Measurements from ENCODE around the gene TTC8.
"Not testable (repeated sequence)": the region's sequence is repeated elsewhere in the genome, so short reads cannot be mapped to it uniquely, and the experiment has no call there.

Gene TTC8

DNA sequence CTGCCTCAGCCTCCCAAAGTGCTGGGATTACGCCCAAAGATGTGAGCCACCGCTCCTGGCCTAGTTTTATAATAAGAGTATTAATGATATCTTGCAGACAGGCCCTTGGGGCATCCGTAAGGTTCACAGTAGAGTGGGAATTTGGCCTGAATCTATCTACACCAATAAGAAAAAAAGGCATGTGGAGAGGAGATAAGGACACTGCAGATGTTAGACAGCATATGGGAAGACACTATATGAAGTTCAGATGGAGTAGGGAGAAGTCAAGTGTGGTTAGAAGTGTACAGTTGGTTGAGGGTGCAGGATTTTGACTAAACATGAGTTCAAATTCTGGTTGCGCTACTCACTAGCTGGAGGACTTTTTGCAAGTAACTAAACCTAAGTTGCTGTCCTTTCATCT lies 8.5 kb upstream of the TTC8 start:
- Histone ChIP-seq H3K9ac (ENCODE audit: low read depth, low read length, poor library complexity) (no peak overlapping the region), H2AFZ (ENCODE audit: low read length) (no peak overlapping the region)

DNA sequence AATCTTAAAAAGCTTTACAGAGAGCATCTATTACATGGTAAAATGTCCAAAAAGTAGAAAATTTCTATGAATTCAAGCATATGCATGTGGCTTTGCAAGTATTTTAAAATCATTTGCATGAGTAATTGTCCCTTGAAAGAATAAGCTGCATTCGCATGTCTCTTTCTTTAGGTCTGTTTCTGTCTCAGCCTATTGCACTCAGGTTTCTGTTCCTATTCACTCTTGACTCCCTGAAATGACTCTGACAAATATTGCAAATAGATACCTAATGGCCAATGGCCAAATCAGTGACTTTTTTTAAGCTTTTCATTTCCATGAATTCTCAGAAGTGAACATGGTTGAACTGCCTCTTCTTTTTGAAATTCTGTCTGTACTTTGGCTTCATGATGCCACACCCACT lies 6.4 kb upstream of the TTC8 start:
- H3K4me2 ChIP-seq (ENCODE audit: insufficient read depth, low read length, poor library complexity, severe bottlenecking): no peak overlapping the region
- no peak overlapping the region for H4K8ac ChIP-seq (ENCODE audit: low read depth, low read length)
- no peaks in the 10 kb centered on the region for H3K9me3 ChIP-seq (replicated peaks in 1 of 2; ENCODE audit: control insufficient read depth in 2 of 2, insufficient read depth in 1 of 2, low read depth in 1 of 2, low read length in 2 of 2)
- no peak overlapping the region for H2AFZ ChIP-seq (ENCODE audit: low read length)
- H3K79me1 ChIP-seq (ENCODE audit: low read depth, low read length): no peaks in the 10 kb centered on the region
- no peaks in the 10 kb centered on the region for H3K36me3 ChIP-seq (replicated peaks in 1 of 2; ENCODE audit: control insufficient read depth in 2 of 2, insufficient read depth in 2 of 2, low read length in 2 of 2)
- H2BK12ac ChIP-seq (ENCODE audit: low read length): no peak overlapping the region
- H3K27ac ChIP-seq (replicated peaks; ENCODE audit: low read length): no peak overlapping the region
- H3K4ac ChIP-seq (ENCODE audit: low read length): no peak overlapping the region
- H3K4me3 ChIP-seq (ENCODE audit: low read length in 2 of 2): no peak overlapping the region
- H2BK120ac ChIP-seq (ENCODE audit: low read depth, low read length): no peak overlapping the region
- H2AK5ac ChIP-seq (ENCODE audit: low read depth, low read length): no peak overlapping the region
- H4K91ac ChIP-seq (ENCODE audit: low read depth, low read length, poor library complexity): no peak overlapping the region
- no peak for DNase-seq (ENCODE audit: low spot score)
- H2BK5ac ChIP-seq (ENCODE audit: low read length): no peak overlapping the region
- H3K14ac ChIP-seq (ENCODE audit: low read length): no peak overlapping the region
- H3K27me3 ChIP-seq (ENCODE audit: control insufficient read depth in 3 of 3, insufficient read depth in 3 of 3, low read depth in 1 of 3, low read length in 3 of 3): peaks cover 0 to 9% (median 0%) of the 10 kb centered on the region in 3 experiments
- H3K9ac ChIP-seq (ENCODE audit: low read depth, low read length, poor library complexity): no peak overlapping the region
- H3K23ac ChIP-seq (ENCODE audit: low read depth, low read length, poor library complexity): no peak overlapping the region
- no peaks in the 10 kb centered on the region for H3K4me1 ChIP-seq (ENCODE audit: control insufficient read depth in 2 of 2, insufficient read depth in 1 of 2, low read depth in 1 of 2, low read length in 2 of 2)
- no CpG with 5 or more reads among the region's 1 CpG for WGBS, 2 donors (ENCODE audit: extremely low coverage in 2 of 2, insufficient read length in 2 of 2, insufficient replicate concordance in 1 of 2)
- H2BK15ac ChIP-seq (ENCODE audit: low read length): no peak overlapping the region
- no peak overlapping the region for H3K18ac ChIP-seq (ENCODE audit: low read length)

More for the DNA sequence above, 8.5 kb upstream of the TTC8 start:
- H3K14ac ChIP-seq (ENCODE audit: low read length): no peak overlapping the region
- H3K27me3 ChIP-seq (ENCODE audit: control insufficient read depth in 3 of 3, insufficient read depth in 3 of 3, low read depth in 1 of 3, low read length in 3 of 3): peaks cover 0 to 9% (median 0%) of the 10 kb centered on the region in 3 experiments
- WGBS, 2 donors (ENCODE audit: extremely low coverage in 2 of 2, insufficient read length in 2 of 2, insufficient replicate concordance in 1 of 2): no CpG with 5 or more reads among the region's 4 CpGs
- H3K4me1 ChIP-seq (ENCODE audit: control insufficient read depth in 2 of 2, insufficient read depth in 1 of 2, low read depth in 1 of 2, low read length in 2 of 2): no peaks in the 10 kb centered on the region
- H3K4me2 ChIP-seq (ENCODE audit: insufficient read depth, low read length, poor library complexity, severe bottlenecking): no peak overlapping the region
- H4K91ac ChIP-seq (ENCODE audit: low read depth, low read length, poor library complexity): no peak overlapping the region
- H3K36me3 ChIP-seq (replicated peaks in 1 of 2; ENCODE audit: control insufficient read depth in 2 of 2, insufficient read depth in 2 of 2, low read length in 2 of 2): no peaks in the 10 kb centered on the region
- no peak overlapping the region for H2AK5ac ChIP-seq (ENCODE audit: low read depth, low read length)
- no peak overlapping the region for H4K8ac ChIP-seq (ENCODE audit: low read depth, low read length)
- no peak for DNase-seq (ENCODE audit: low spot score)
- H2BK120ac ChIP-seq (ENCODE audit: low read depth, low read length): no peak overlapping the region
- H3K18ac ChIP-seq (ENCODE audit: low read length): no peak overlapping the region
- no peak overlapping the region for H2BK15ac ChIP-seq (ENCODE audit: low read length)
- H3K79me1 ChIP-seq (ENCODE audit: low read depth, low read length): no peaks in the 10 kb centered on the region
- no peak overlapping the region for H2BK12ac ChIP-seq (ENCODE audit: low read length)
- no peak overlapping the region for H3K23ac ChIP-seq (ENCODE audit: low read depth, low read length, poor library complexity)
- H3K4ac ChIP-seq (ENCODE audit: low read length): no peak overlapping the region
- H2BK5ac ChIP-seq (ENCODE audit: low read length): no peak overlapping the region
- no peaks in the 10 kb centered on the region for H3K9me3 ChIP-seq (replicated peaks in 1 of 2; ENCODE audit: control insufficient read depth in 2 of 2, insufficient read depth in 1 of 2, low read depth in 1 of 2, low read length in 2 of 2)
- no peak overlapping the region for H3K27ac ChIP-seq (replicated peaks; ENCODE audit: low read length)
- no peak overlapping the region for H3K4me3 ChIP-seq (ENCODE audit: low read length in 2 of 2)

DNA sequence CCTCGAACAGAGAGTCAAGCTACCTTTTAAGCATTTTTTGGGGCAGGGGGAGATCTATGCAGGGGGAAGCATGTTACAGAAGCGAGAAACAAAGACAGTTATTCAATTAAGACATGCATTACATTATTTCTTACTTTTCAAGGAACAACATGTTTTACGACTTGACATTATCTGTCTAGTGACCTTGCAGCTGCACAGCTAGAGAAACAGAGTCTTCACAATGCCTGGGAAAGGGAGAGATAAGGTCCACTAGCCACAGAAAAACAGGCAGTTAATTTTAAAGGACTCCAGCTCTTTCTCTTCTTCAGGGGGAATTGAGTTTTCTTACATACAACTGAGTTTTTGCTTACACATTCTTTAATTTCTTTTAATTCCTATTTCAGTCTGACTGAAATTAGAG lies 4.8 kb upstream of the TTC8 start:
- not testable (repeated sequence) for H2BK12ac ChIP-seq (ENCODE audit: low read length); H3K9me3 ChIP-seq (replicated peaks in 1 of 2; ENCODE audit: control insufficient read depth in 2 of 2, insufficient read depth in 1 of 2, low read depth in 1 of 2, low read length in 2 of 2); DNase-seq (ENCODE audit: low spot score); H3K9ac ChIP-seq (ENCODE audit: low read depth, low read length, poor library complexity); H3K4ac ChIP-seq (ENCODE audit: low read length); H4K91ac ChIP-seq (ENCODE audit: low read depth, low read length, poor library complexity); H2BK120ac ChIP-seq (ENCODE audit: low read depth, low read length); H3K36me3 ChIP-seq (replicated peaks in 1 of 2; ENCODE audit: control insufficient read depth in 2 of 2, insufficient read depth in 2 of 2, low read length in 2 of 2); H3K4me2 ChIP-seq (ENCODE audit: insufficient read depth, low read length, poor library complexity, severe bottlenecking); H3K27ac ChIP-seq (replicated peaks; ENCODE audit: low read length); H3K23ac ChIP-seq (ENCODE audit: low read depth, low read length, poor library complexity); H2BK15ac ChIP-seq (ENCODE audit: low read length); H3K4me3 ChIP-seq (ENCODE audit: low read length in 2 of 2); H3K27me3 ChIP-seq (ENCODE audit: control insufficient read depth in 3 of 3, insufficient read depth in 3 of 3, low read depth in 1 of 3, low read length in 3 of 3); H2AFZ ChIP-seq (ENCODE audit: low read length); H4K8ac ChIP-seq (ENCODE audit: low read depth, low read length); H3K79me1 ChIP-seq (ENCODE audit: low read depth, low read length); H2BK5ac ChIP-seq (ENCODE audit: low read length); H3K4me1 ChIP-seq (ENCODE audit: control insufficient read depth in 2 of 2, insufficient read depth in 1 of 2, low read depth in 1 of 2, low read length in 2 of 2); H3K14ac ChIP-seq (ENCODE audit: low read length); H2AK5ac ChIP-seq (ENCODE audit: low read depth, low read length); H3K18ac ChIP-seq (ENCODE audit: low read length)
- no CpG with 5 or more reads among the region's 3 CpGs for WGBS, 2 donors (ENCODE audit: extremely low coverage in 2 of 2, insufficient read length in 2 of 2, insufficient replicate concordance in 1 of 2)

DNA sequence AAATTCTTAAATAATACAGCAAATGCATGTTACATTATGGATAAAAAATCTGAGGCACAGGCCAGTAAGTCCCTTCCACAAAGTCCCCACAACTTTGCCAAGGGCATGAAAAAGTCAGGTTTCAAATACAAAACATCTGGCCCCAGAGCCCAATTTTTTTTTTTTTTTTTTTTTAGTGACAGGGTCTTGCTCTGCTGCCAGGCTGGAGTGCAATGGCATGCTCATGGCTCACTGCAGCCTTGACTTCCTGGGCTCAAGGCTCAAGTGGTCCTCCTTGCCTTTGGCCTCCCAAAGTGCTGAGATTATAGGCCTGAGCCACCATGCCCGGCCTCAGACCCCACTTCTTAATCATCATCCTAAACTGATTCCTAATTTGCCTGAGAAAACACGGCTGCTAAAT lies 3.1 kb upstream of the TTC8 start:
- Histone ChIP-seq H3K27ac (replicated peaks; ENCODE audit: low read length) (no peak overlapping the region), H3K27me3 (ENCODE audit: control insufficient read depth in 3 of 3, insufficient read depth in 3 of 3, low read depth in 1 of 3, low read length in 3 of 3) (peaks cover 0 to 9% (median 0%) of the 10 kb centered on the region in 3 experiments), H2AFZ (ENCODE audit: low read length) (no peak overlapping the region), H3K18ac (ENCODE audit: low read length) (no peak overlapping the region), H2AK5ac (ENCODE audit: low read depth, low read length) (no peak overlapping the region), H3K4me3 (ENCODE audit: low read length in 2 of 2) (no peak overlapping the region), H4K91ac (ENCODE audit: low read depth, low read length, poor library complexity) (no peak overlapping the region), H3K14ac (ENCODE audit: low read length) (no peak overlapping the region), H3K4ac (ENCODE audit: low read length) (no peak overlapping the region), H3K9ac (ENCODE audit: low read depth, low read length, poor library complexity) (no peak overlapping the region), H2BK15ac (ENCODE audit: low read length) (no peak overlapping the region), H3K9me3 (replicated peaks in 1 of 2; ENCODE audit: control insufficient read depth in 2 of 2, insufficient read depth in 1 of 2, low read depth in 1 of 2, low read length in 2 of 2) (no peaks in the 10 kb centered on the region), H4K8ac (ENCODE audit: low read depth, low read length) (no peak overlapping the region), H3K4me1 (ENCODE audit: control insufficient read depth in 2 of 2, insufficient read depth in 1 of 2, low read depth in 1 of 2, low read length in 2 of 2) (peaks cover 3 to 5% of the 10 kb centered on the region in 2 donors), H3K23ac (ENCODE audit: low read depth, low read length, poor library complexity) (no peak overlapping the region), H2BK12ac (ENCODE audit: low read length) (no peak overlapping the region), H3K36me3 (replicated peaks in 1 of 2; ENCODE audit: control insufficient read depth in 2 of 2, insufficient read depth in 2 of 2, low read length in 2 of 2) (no peaks in the 10 kb centered on the region), H3K4me2 (ENCODE audit: insufficient read depth, low read length, poor library complexity, severe bottlenecking) (no peak overlapping the region), H2BK120ac (ENCODE audit: low read depth, low read length) (no peak overlapping the region), H2BK5ac (ENCODE audit: low read length) (no peak overlapping the region), H3K79me1 (ENCODE audit: low read depth, low read length) (no peaks in the 10 kb centered on the region)
- DNase-seq (ENCODE audit: low spot score): no peak
- no CpG with 5 or more reads among the region's 2 CpGs for WGBS, 2 donors (ENCODE audit: extremely low coverage in 2 of 2, insufficient read length in 2 of 2, insufficient replicate concordance in 1 of 2)
